Lower leg skin (tissue), 3 donors: ENCODE data around the gene AP1M2.

Source experiments
- POLR2A ChIP-seq, 2 donors: fragments of 450-650 bp; IDR thresholded peaks; one replicate each; pipeline ENCODE4 v1.6.1; 2016 to 2017; ENCODE audit warnings: antibody characterized with exemption in 2 of 2, mild to moderate bottlenecking in 1 of 2, moderate library complexity in 1 of 2
- TF ChIP-seq, protein P1 (sequence below), 3 donors: fragments of 450-650 bp; IDR thresholded peaks; one replicate each; pipeline ENCODE4 v1.5.1; 2016; ENCODE audit warnings: antibody characterized with exemption in 3 of 3, mild to moderate bottlenecking in 3 of 3, moderate library complexity in 2 of 3

DNA sequence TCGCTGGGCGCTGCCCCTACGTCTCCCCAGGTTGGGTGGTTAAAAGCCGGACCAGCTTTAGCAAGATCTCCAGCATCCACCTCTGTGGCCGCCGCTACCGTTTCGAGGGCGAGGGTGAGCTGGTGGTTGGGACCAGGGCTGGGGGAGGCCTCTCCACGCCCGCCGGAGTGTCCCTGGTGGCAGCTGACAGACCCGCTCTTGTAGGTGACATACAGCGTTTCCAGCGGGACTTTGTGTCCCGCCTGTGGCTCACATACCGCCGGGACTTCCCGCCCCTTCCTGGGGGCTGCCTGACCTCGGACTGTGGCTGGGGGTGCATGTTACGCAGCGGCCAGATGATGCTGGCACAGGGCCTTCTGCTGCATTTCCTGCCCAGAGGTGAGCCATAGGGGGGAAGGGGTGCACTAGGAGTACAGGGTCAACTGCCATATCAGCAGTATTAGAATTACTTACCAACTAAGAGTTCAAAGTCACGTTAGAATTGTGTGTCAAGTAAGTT is 42.3 kb downstream of the AP1M2 start:
- TF ChIP-seq, protein P1, sequence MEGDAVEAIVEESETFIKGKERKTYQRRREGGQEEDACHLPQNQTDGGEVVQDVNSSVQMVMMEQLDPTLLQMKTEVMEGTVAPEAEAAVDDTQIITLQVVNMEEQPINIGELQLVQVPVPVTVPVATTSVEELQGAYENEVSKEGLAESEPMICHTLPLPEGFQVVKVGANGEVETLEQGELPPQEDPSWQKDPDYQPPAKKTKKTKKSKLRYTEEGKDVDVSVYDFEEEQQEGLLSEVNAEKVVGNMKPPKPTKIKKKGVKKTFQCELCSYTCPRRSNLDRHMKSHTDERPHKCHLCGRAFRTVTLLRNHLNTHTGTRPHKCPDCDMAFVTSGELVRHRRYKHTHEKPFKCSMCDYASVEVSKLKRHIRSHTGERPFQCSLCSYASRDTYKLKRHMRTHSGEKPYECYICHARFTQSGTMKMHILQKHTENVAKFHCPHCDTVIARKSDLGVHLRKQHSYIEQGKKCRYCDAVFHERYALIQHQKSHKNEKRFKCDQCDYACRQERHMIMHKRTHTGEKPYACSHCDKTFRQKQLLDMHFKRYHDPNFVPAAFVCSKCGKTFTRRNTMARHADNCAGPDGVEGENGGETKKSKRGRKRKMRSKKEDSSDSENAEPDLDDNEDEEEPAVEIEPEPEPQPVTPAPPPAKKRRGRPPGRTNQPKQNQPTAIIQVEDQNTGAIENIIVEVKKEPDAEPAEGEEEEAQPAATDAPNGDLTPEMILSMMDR (IDR thresholded peaks at IDR 0.05), result no peak
- TF ChIP-seq POLR2A (IDR thresholded peaks at IDR 0.05), result no peak
